Fibroblast of the aortic adventitia (primary cell): Measurements from ENCODE around the gene DGKG. TPM values are rescaled to one million over a fixed set of nuclear protein-coding genes. Genes with fewer than 3 reads are reported as not detected.

Experiments
- DNase-seq: peaks from one replicate; pipeline ENCODE4 v3.0.0-alpha.2; 2010; ENCODE audit warnings: low read depth
- H3K4me3 ChIP-seq: 2 replicates; pipeline ENCODE4 v1.5.1; 2011; ENCODE audit warnings: low read depth, mild to moderate bottlenecking, control low read depth, low read length, moderate library complexity
- total RNA-seq: library from RNA; depleted of rRNA; stranded (reverse); fragments of >200 nt; gene quantifications from 2 replicates; pipeline ENCODE4 v1.2.3, GENCODE V29; 2012; ENCODE audit warnings: low replicate concordance
- TF ChIP-seq, protein P1 (sequence below): IDR thresholded peaks from 2 replicates; pipeline ENCODE4 v1.5.1; 2011; ENCODE audit warnings: mild to moderate bottlenecking, low read length, control low read depth, inconsistent platforms; ENCODE audit not compliant: insufficient read depth

The DGKG gene
- total RNA-seq, 1 donor, result 0.27 TPM

DNA sequence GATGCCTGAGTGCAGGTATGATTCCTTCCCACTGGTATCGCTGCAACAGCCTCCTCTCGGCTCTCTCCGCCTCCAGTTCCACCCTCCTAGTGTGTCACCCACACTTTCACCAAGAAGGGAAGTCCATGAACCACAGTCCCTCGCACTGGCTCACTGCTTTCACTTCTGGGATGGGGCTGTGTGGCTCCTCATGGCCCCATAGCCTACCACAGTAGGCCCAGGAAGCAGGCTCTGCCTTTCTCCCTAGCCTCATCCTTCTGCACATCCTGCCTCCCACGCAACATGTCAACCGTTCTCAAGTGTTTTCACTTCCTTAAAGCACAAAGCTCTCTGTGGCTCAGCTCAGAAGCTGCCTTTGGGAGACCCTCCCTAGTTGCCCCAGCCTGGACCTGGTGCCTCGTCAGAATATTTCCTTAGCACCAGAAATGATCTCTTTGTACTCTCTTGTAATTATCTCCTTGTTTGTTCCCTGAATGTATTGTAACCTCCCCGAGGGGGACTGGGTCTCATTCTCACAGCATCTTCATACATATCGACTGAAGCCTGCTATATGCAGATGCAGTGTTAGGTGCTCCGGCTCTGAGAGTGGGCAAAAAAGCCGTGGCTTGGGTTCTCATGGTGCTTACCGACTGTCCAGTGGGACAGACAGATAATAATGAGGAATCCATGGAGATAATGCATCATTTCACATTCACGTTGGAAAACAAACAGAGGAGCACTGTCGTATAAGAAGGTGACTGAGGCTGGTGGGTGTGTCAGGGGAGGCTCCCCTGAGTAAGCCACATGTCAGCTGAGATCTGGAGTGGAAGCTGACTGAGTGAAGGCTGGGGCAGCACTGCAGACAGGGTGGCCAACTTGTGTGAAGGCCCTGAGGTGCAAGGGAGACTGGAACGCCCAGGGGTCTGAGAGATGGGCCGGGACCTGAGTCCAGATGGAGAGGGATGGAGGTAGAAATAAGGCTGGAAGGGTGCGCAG, 107.1 kb downstream of the DGKG start:
- DNase-seq, result no peak
- H3K4me3 ChIP-seq, result no peak overlapping the region
- TF ChIP-seq, protein P1, sequence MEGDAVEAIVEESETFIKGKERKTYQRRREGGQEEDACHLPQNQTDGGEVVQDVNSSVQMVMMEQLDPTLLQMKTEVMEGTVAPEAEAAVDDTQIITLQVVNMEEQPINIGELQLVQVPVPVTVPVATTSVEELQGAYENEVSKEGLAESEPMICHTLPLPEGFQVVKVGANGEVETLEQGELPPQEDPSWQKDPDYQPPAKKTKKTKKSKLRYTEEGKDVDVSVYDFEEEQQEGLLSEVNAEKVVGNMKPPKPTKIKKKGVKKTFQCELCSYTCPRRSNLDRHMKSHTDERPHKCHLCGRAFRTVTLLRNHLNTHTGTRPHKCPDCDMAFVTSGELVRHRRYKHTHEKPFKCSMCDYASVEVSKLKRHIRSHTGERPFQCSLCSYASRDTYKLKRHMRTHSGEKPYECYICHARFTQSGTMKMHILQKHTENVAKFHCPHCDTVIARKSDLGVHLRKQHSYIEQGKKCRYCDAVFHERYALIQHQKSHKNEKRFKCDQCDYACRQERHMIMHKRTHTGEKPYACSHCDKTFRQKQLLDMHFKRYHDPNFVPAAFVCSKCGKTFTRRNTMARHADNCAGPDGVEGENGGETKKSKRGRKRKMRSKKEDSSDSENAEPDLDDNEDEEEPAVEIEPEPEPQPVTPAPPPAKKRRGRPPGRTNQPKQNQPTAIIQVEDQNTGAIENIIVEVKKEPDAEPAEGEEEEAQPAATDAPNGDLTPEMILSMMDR, result no peak

DNA sequence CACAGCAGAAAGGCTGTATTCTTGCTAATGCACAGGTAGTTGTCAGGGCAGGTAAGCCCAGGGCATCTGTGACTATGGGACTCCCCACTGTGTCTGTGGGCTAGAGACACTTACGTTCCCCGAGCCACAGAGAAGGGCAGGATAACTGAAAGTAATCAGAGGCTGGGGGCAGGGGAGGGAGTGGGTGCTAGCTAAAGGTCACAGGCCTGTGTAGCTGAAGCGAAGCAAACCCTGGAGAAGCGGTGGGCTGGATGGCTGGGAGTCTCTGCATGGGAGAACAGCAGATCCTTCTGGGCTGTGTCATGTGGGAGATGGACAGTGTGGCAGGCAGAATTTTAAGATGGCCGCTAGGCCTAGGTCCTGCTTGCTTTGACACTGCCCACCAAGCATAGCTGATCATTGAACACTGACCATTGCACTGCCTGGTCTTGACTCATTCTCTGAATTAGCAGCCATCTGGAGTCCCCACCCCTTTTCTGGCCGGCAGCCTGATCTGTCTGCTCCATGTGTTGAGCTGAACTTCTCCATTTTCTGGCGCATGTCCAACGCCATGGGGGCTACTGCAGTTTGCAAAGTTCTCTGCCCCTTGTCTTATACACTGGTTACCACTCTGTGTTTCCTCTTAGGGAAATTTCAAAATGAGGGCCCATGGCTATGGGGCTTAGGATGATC, 110.0 kb downstream of the DGKG start:
- DNase-seq, result no peak
- TF ChIP-seq, protein P1, result no peak
- H3K4me3 ChIP-seq, result no peak overlapping the region

DNA sequence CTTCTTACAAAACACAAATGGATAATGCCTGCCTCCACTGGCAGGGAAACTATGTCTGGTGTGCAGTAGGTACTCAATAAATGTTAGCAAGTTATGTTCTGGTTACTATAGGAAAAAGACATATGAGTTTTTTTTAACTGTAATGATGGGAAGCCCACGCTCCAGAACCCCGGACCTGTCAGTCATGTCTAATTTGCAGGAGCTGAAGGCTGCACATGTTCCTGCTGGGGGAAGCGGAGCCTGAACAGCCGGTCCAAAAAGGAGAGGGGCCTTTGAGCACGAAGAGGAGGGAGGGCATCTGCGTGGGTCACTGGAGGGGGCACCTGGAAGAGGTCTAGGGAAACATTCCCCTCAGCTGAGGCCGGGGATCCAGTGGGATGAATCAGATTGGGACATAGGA, 113.2 kb downstream of the DGKG start:
- no peak overlapping the region for H3K4me3 ChIP-seq
- TF ChIP-seq, protein P1, result no peak

DNA sequence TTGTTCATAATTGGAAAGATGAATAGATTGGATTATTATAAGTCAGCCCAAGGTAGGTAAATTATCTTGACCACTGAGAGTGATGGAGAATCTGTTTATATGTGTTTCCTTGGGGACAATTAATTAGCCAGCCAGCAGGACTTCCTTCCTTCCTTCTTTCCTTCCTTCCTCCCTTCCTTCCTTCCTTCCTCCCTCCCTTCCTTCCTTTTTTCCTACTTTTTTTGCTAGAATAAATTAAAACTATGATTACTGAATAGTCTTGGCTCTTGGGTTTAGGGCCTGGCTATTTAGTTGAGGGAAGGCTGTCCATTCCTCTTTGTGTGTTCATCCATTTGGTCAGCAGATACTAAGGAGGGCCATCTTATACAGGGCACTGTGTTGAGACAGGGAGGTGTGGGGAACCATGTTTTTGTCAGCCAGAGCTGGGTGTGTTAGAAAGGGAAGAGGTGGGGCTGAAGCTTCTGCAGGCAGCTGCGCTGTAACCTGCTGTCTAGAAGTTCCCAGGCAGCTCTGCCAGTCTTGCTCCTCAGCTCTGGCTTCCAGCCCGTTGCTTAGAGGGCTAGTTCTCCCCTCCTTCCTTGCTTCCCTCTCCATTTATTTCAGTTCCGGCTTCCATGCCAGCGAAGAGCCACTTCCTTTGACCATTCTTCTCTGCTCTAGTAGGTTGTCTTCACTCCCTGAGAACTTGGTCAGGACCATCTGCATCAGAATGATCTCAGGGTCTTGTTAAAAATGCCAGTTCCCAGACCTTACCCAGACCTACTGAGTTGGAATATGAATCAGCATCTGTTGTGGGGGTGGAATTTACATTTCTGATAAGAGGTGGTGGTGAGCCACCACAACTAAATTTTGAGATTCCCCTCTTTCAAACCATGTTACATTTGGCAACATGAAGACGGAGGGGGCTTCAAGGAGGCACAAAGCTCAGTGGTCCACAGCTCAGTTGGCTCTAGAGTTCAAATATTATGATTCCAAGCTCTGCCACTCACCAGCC, 113.9 kb downstream of the DGKG start:
- TF ChIP-seq, protein P1, result no peak
- no peak overlapping the region for H3K4me3 ChIP-seq
- peak; percentile 16 for DNase-seq

More for the DNA sequence above, 113.2 kb downstream of the DGKG start:
- no peak for DNase-seq

DNA sequence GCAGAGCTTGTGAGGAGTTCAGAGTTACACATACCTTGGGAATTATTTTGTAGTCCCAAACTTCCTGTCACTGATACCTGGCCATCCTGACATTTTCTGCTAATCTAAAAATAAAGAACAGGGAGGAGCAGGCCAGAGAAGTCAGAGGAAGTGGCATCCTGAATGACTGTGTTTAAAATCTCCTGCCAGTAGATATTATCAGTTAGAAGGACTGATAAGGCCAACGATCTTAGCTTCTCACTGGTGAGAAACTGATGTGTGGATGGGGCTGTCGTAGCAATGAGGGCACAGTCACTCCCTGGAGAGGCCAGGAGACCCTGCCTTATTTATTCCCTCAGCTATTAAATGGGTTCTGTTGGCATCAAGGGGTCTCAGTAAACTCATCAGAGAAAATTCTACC, 115.1 kb downstream of the DGKG start:
- no peak for DNase-seq
- TF ChIP-seq, protein P1, result no peak
- no peak overlapping the region for H3K4me3 ChIP-seq

DNA sequence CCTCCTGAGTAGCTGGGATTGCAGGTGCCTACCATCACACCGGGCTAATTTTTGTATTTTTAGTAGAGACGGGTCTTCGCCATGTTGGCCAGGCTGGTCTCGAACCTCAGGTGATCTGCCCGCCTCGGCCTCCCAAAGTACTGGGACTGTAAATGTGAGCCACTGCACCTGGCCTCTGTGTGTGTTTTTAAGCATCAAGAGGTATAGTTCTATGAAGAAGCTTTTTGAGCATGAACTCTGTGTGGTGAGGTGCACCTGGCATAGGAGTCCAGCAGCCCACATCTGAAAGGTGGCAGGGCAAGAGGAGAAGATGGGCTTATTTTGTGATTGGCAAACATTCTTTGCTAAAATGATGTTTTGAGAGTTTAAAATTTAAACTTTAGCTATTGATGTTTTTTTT, 118.0 kb downstream of the DGKG start:
- TF ChIP-seq, protein P1, result no peak
- no peak overlapping the region for H3K4me3 ChIP-seq
- DNase-seq, result no peak
